ENCODE results near the gene CASZ1.

Gene CASZ1

DNA sequence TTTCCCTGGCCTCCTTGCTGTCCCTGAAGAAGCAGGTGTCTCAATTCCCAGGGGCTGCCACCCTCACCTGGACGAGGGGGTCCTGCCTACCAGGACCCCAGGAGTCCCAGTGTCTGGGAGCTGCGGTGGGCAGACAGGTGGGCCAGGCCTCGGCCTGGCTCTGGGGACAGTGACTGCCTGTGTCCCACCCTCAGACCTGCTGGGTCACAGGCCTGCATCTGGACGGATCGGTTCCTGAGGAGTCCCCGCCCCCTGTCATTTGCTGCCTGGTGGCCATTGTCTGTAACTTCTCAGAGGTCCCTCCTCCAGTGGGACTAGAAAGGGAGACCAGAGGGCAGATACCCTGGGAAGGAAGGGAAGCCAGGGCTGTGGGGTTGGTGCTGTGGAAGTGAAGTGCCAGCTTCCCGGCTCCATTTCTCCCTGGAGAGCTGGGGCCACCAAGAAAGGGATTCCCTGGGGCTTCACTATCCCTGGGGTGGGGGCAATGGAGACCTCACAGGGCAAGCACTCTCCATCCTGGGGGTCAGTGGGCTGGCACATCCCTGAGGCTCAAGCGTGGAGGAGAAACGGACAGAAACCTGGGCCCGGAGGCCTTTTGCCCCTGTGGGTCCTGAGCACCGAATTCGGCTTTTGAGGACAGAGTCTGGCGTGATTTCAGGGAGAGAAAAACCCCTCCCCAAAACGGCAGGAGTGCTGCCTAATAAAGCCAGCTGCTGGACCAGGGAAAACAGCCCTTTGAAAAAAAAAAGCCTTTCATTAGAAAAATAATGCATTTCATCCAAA, 164.4 kb downstream of the CASZ1 start:
- Histone ChIP-seq H3K9me3 (ENCODE audit: insufficient read depth, low read length) (no peaks in the 10 kb centered on the region), H3K36me3 (ENCODE audit: low read length) (no peaks in the 10 kb centered on the region), H3K27ac (ENCODE audit: low read depth, low read length) (no peak overlapping the region), H4K20me1 (ENCODE audit: low read depth, low read length) (no peaks in the 10 kb centered on the region), H3F3A (ENCODE audit: insufficient read depth) (no peaks in the 10 kb centered on the region), H3K4me3 (ENCODE audit: insufficient read depth, low read length, poor library complexity, severe bottlenecking) (no peak overlapping the region), H3K27me3 (ENCODE audit: low read length) (no peaks in the 10 kb centered on the region), H3K79me2 (ENCODE audit: insufficient read depth, low read length) (no peaks in the 10 kb centered on the region), H3K4me2 (ENCODE audit: low read depth, low read length, poor library complexity, severe bottlenecking) (no peak overlapping the region), H3K9me2 (replicated peaks; ENCODE audit: insufficient read depth, low read length) (no peaks in the 10 kb centered on the region), H3K9ac (ENCODE audit: low read length) (no peak overlapping the region), H2AFZ (ENCODE audit: low read depth, low read length, severe bottlenecking) (no peak overlapping the region)
- no peak for TF ChIP-seq EZH2phosphoT487 (conservative IDR thresholded peaks at IDR 0.05; ENCODE audit: low read length)
- TF ChIP-seq, protein P1, sequence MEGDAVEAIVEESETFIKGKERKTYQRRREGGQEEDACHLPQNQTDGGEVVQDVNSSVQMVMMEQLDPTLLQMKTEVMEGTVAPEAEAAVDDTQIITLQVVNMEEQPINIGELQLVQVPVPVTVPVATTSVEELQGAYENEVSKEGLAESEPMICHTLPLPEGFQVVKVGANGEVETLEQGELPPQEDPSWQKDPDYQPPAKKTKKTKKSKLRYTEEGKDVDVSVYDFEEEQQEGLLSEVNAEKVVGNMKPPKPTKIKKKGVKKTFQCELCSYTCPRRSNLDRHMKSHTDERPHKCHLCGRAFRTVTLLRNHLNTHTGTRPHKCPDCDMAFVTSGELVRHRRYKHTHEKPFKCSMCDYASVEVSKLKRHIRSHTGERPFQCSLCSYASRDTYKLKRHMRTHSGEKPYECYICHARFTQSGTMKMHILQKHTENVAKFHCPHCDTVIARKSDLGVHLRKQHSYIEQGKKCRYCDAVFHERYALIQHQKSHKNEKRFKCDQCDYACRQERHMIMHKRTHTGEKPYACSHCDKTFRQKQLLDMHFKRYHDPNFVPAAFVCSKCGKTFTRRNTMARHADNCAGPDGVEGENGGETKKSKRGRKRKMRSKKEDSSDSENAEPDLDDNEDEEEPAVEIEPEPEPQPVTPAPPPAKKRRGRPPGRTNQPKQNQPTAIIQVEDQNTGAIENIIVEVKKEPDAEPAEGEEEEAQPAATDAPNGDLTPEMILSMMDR (IDR thresholded peaks at IDR 0.05; ENCODE audit: insufficient read depth, low read length, poor library complexity, severe bottlenecking), result no peak

DNA sequence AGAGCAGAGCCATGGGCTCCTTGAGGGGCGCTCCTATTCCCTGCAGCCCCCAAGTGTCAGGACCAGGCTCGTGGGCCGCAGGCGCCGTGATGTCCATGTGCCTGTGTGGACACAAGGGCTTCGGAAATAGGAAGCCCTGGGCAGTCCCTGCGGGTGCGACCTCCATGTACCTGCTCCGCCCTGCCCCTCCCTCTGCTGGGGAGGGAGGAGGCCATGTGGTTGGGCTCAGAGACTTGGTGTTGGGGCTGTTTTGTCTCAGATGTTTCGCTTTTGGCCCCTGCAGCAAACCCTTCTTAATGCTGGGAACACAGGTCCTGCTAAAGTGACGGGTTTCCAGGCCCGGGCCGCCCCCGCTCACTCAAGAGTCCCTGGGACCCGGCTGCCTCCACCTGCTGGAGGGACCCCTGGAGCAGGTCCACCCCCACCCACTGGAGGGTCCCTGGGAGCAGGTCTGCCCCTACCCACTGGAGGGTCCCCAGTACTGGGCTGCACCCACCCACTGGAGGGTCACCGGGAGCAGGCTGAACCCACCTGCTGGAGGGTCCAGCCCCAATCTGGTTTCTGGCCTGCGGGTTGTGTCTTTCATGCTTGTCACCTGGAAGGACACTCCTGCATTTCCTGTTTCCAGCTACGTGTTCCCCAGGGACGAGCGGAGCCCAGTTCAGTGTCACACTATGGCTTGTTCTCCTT, 165.2 kb downstream of the CASZ1 start:
- Histone ChIP-seq H3F3A (ENCODE audit: insufficient read depth) (no peaks in the 10 kb centered on the region), H3K27ac (ENCODE audit: low read depth, low read length) (no peak overlapping the region), H3K36me3 (ENCODE audit: low read length) (no peaks in the 10 kb centered on the region), H3K27me3 (ENCODE audit: low read length) (no peaks in the 10 kb centered on the region), H3K4me2 (ENCODE audit: low read depth, low read length, poor library complexity, severe bottlenecking) (no peak overlapping the region), H4K20me1 (ENCODE audit: low read depth, low read length) (no peaks in the 10 kb centered on the region), H3K4me3 (ENCODE audit: insufficient read depth, low read length, poor library complexity, severe bottlenecking) (no peak overlapping the region), H3K79me2 (ENCODE audit: insufficient read depth, low read length) (no peaks in the 10 kb centered on the region), H3K9me2 (replicated peaks; ENCODE audit: insufficient read depth, low read length) (no peaks in the 10 kb centered on the region), H3K9ac (ENCODE audit: low read length) (no peak overlapping the region), H2AFZ (ENCODE audit: low read depth, low read length, severe bottlenecking) (no peak overlapping the region), H3K9me3 (ENCODE audit: insufficient read depth, low read length) (no peaks in the 10 kb centered on the region)
- TF ChIP-seq, protein P1 (IDR thresholded peaks at IDR 0.05; ENCODE audit: insufficient read depth, low read length, poor library complexity, severe bottlenecking), result no peak
- no peak for TF ChIP-seq EZH2phosphoT487 (conservative IDR thresholded peaks at IDR 0.05; ENCODE audit: low read length)

GRCh38 chr1:10630661-10631120, 165.8 kb downstream of the CASZ1 start:
- Histone ChIP-seq H3K4me3 (ENCODE audit: insufficient read depth, low read length, poor library complexity, severe bottlenecking) (no peak overlapping the region), H3K27me3 (ENCODE audit: low read length) (no peaks in the 10 kb centered on the region), H3K79me2 (ENCODE audit: insufficient read depth, low read length) (no peaks in the 10 kb centered on the region), H3K36me3 (ENCODE audit: low read length) (no peaks in the 10 kb centered on the region), H3K27ac (ENCODE audit: low read depth, low read length) (no peak overlapping the region), H3F3A (ENCODE audit: insufficient read depth) (no peaks in the 10 kb centered on the region), H2AFZ (ENCODE audit: low read depth, low read length, severe bottlenecking) (no peak overlapping the region), H3K9me3 (ENCODE audit: insufficient read depth, low read length) (no peaks in the 10 kb centered on the region), H3K9ac (ENCODE audit: low read length) (no peak overlapping the region), H3K4me2 (ENCODE audit: low read depth, low read length, poor library complexity, severe bottlenecking) (no peak overlapping the region), H3K9me2 (replicated peaks; ENCODE audit: insufficient read depth, low read length) (no peaks in the 10 kb centered on the region), H4K20me1 (ENCODE audit: low read depth, low read length) (no peaks in the 10 kb centered on the region)
- TF ChIP-seq, protein P1 (IDR thresholded peaks at IDR 0.05; ENCODE audit: insufficient read depth, low read length, poor library complexity, severe bottlenecking), result no peak
- no peak for TF ChIP-seq EZH2phosphoT487 (conservative IDR thresholded peaks at IDR 0.05; ENCODE audit: low read length)
